Measurements from ENCODE around the gene KISS1. TPM values are rescaled to one million over a fixed set of nuclear protein-coding genes. Genes with fewer than 3 reads are reported as not detected.

Gene KISS1
- total RNA-seq, 4 donors from 2014 or later, result not detected

DNA sequence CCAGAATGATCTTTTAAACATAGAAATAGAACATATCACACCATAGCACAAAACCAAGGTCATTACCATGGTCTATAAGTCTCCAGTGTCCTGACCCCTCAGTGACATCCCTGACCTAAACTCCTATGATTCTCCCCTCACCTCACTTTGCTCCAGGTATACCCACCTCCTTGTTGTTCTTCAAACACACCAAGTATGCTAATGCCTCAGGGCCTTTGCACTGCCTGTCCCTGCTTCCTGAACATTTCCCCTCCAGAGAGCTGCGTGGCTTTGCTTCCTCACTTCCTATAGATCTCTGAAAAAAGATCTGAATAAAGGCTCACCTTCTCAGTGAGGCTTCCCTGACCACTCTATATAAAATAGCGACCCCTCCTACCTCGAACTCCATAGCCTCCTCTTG is 16.4 kb upstream of the KISS1 start:
- Histone ChIP-seq H3K36me3 (no peaks in the 10 kb centered on the region), H3K9me3 (no peaks in the 10 kb centered on the region), H3K4me3 (no peak overlapping the region), H3K27me3 (no peaks in the 10 kb centered on the region), H3K27ac (no peak overlapping the region), H3K4me1 (peaks cover 0 to 13% (median 7%) of the 10 kb centered on the region in 4 donors)
- in situ Hi-C loops (cut with MboI; ENCODE audit: low pct_ligation_motif_present in 1 of 4, low pct_unique_long_range_greater_than_20kb in 1 of 4, low sequenced_read_pairs in 3 of 4) (no loop called here), intact Hi-C loops (cut with DNase I; ENCODE audit: low total_unique reads) (no loop called here)
- TF ChIP-seq POLR2AphosphoS5 (IDR thresholded peaks at IDR 0.05), result no peak
- no peak for TF ChIP-seq POLR2A (IDR thresholded peaks at IDR 0.05)
- TF ChIP-seq, protein P1, sequence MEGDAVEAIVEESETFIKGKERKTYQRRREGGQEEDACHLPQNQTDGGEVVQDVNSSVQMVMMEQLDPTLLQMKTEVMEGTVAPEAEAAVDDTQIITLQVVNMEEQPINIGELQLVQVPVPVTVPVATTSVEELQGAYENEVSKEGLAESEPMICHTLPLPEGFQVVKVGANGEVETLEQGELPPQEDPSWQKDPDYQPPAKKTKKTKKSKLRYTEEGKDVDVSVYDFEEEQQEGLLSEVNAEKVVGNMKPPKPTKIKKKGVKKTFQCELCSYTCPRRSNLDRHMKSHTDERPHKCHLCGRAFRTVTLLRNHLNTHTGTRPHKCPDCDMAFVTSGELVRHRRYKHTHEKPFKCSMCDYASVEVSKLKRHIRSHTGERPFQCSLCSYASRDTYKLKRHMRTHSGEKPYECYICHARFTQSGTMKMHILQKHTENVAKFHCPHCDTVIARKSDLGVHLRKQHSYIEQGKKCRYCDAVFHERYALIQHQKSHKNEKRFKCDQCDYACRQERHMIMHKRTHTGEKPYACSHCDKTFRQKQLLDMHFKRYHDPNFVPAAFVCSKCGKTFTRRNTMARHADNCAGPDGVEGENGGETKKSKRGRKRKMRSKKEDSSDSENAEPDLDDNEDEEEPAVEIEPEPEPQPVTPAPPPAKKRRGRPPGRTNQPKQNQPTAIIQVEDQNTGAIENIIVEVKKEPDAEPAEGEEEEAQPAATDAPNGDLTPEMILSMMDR (IDR thresholded peaks at IDR 0.05), result no peak
- TF ChIP-seq EP300 (IDR thresholded peaks at IDR 0.05; ENCODE audit: low read depth), result no peak
- 86 to 100% methylated on average over 3 of the region's 3 CpGs for WGBS, 2 donors (ENCODE audit: low coverage in 1 of 2)
- DNase-seq, result no peak

DNA sequence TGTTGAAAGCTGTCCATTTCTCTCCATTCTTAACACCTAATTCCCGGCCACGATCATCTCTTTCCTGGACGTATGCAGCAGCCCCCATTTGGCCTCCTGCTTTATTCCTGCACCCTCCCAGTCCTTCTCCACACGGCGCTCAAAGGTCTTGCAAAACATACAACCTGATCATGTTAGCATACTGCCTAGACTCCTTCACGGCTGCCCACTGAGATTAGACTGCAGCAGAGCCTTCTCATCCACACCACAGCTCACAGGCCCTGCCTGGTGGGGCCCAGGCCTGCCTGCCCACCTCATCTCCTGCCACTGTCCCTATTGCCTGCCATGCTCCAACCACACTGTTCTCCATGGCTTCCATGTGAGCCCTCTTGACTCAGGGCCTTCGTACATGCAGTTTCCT is 14.8 kb upstream of the KISS1 start:
- 85 to 96% methylated on average over 7 of the region's 7 CpGs for WGBS, 2 donors (ENCODE audit: low coverage in 1 of 2)
- no peak for DNase-seq
- peaks cover 0 to 14% (median 13%) of the 10 kb centered on the region in 4 donors for H3K4me1 ChIP-seq
- intact Hi-C loops (cut with DNase I; ENCODE audit: low total_unique reads), result no loop called here
- TF ChIP-seq EP300 (IDR thresholded peaks at IDR 0.05; ENCODE audit: low read depth), result no peak
- TF ChIP-seq, protein P1 (IDR thresholded peaks at IDR 0.05), result no peak
- H3K27me3 ChIP-seq, result peaks cover 10% of the 10 kb centered on the region
- in situ Hi-C loops (cut with MboI; ENCODE audit: low pct_ligation_motif_present in 1 of 4, low pct_unique_long_range_greater_than_20kb in 1 of 4, low sequenced_read_pairs in 3 of 4), result no loop called here
- no peak overlapping the region for H3K4me3 ChIP-seq
- no peak overlapping the region for H3K27ac ChIP-seq
- H3K36me3 ChIP-seq, result no peaks in the 10 kb centered on the region
- no peaks in the 10 kb centered on the region for H3K9me3 ChIP-seq

DNA sequence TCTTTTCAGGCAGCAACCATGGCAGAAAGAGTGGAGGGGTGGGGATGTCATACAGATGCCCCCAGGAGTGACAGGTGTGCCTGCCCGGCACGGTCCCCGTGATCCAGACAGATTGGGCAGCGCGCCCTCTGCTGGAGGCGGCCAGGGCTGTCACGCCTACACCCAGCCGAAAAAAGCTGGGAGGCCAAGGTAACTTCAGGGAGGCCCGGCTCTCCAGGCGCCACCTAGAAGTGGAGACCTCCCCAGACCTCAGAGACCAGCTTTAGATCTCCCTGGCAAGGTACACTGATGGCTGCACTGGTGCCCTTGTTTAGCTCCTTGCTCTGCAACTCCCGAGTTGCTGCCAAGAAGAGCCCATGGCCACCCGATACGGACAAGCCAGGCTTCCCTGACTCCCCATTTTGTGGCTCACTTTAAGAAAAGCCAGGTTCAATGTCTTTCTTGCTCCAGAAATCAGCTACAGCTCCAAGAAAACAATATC is 10.9 kb upstream of the KISS1 start:
- in situ Hi-C loops (cut with MboI; ENCODE audit: low pct_ligation_motif_present in 1 of 4, low pct_unique_long_range_greater_than_20kb in 1 of 4, low sequenced_read_pairs in 3 of 4), result no loop called here
- Histone ChIP-seq H3K4me3 (no peak overlapping the region), H3K27ac (no peak overlapping the region), H3K9me3 (no peaks in the 10 kb centered on the region), H3K27me3 (peaks cover 24% of the 10 kb centered on the region), H3K36me3 (no peaks in the 10 kb centered on the region), H3K4me1 (peaks cover 0 to 8% (median 3%) of the 10 kb centered on the region in 4 donors)
- no peak for TF ChIP-seq POLR2AphosphoS5 (IDR thresholded peaks at IDR 0.05)
- TF ChIP-seq, protein P1 (IDR thresholded peaks at IDR 0.05), result peak; percentile 73 to 91 (median 89)
- 19% methylated on average over 13 of the region's 13 CpGs; no CpG with 5 or more reads in 1 of the 2 donors for WGBS, 2 donors (ENCODE audit: low coverage in 1 of 2)
- intact Hi-C loops (cut with DNase I; ENCODE audit: low total_unique reads), result no loop called here
- DNase-seq, result peak; percentile 71

DNA sequence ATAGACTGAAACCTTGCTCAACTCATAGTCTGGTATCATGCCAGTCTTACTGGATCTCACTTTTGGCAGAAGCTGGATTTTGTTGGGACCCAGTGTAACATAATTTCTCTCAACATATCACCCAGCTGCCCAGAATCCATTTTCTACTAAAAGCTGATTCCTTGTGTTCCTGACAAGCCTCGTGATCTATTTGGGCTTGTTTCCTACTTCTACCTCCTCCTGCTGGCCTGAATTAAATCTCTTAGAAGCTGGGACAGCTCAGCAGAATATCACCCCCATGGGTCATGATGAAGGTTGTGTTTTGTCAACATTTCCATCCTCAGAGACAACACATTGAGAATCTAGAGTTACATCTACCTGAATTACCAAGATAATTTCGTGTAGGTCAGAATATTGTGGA is 9.8 kb upstream of the KISS1 start:
- H3K36me3 ChIP-seq, result no peaks in the 10 kb centered on the region
- peaks cover 24% of the 10 kb centered on the region for H3K27me3 ChIP-seq
- intact Hi-C loops (cut with DNase I; ENCODE audit: low total_unique reads), result no loop called here
- no peaks in the 10 kb centered on the region for H3K9me3 ChIP-seq
- H3K27ac ChIP-seq, result no peak overlapping the region
- H3K4me3 ChIP-seq, result no peak overlapping the region
- in situ Hi-C loops (cut with MboI; ENCODE audit: low pct_ligation_motif_present in 1 of 4, low pct_unique_long_range_greater_than_20kb in 1 of 4, low sequenced_read_pairs in 3 of 4), result no loop called here
- TF ChIP-seq POLR2AphosphoS5 (IDR thresholded peaks at IDR 0.05), result no peak
- TF ChIP-seq, protein P1 (IDR thresholded peaks at IDR 0.05), result no peak
- TF ChIP-seq POLR2A (IDR thresholded peaks at IDR 0.05), result no peak
- TF ChIP-seq EP300 (IDR thresholded peaks at IDR 0.05; ENCODE audit: low read depth), result no peak
- H3K4me1 ChIP-seq, result peaks cover 0 to 8% (median 3%) of the 10 kb centered on the region in 4 donors
- DNase-seq, result no peak
- WGBS, 2 donors (ENCODE audit: low coverage in 1 of 2), result 18 to 53% methylated on average over 2 of the region's 2 CpGs

All from transverse colon (tissue), 4 donors.